Testis (tissue), 2 donors: ENCODE data around the gene KRTAP5-6.

Source experiments
- CTCF ChIP-seq, 3 experiments: fragments of 450-650 bp in 2 of 3; fragments of 200-600 bp in 1 of 3; sonication (generic) in 1 of 3; IDR thresholded peaks; one replicate each; pipeline ENCODE4 v1.5.1; 2016 to 2019; ENCODE audit warnings: antibody characterized with exemption in 3 of 3, mild to moderate bottlenecking in 2 of 3, moderate library complexity in 1 of 3
- POLR2A ChIP-seq: fragments of 450-650 bp; IDR thresholded peaks from one replicate; pipeline ENCODE4 v1.6.1; 2017; ENCODE audit warnings: antibody characterized with exemption, mild to moderate bottlenecking, moderate library complexity

GRCh38 chr11:1691878-1692707 lies 4.9 kb upstream of the KRTAP5-6 start:
- TF ChIP-seq POLR2A (no peak), CTCF (IDR thresholded peaks at IDR 0.05) (no peak)
